OCI-LY3 (cell line): ENCODE results near the gene ADAMTS7.
"Not testable (repeated sequence)": the region's sequence is repeated elsewhere in the genome, so short reads cannot be mapped to it uniquely, and the experiment has no call there.

Source experiments
- EZH2phosphoT487 ChIP-seq: fragments of 200-600 bp; shearing (Covaris generic); IDR thresholded peaks from 2 replicates; pipeline ENCODE4 v1.6.1; 2018; ENCODE audit warnings: antibody characterized with exemption, mixed run types, low read depth
- TF ChIP-seq, protein P1 (sequence below): fragments of 200-600, 300-600 bp; sonication (generic); IDR thresholded peaks from 2 replicates; pipeline ENCODE4 v1.5.1; 2014; ENCODE audit warnings: antibody characterized with exemption, low read length, low read depth

GRCh38 chr15:78754637-78755280 lies 56.5 kb downstream of the ADAMTS7 start:
- TF ChIP-seq, protein P1, sequence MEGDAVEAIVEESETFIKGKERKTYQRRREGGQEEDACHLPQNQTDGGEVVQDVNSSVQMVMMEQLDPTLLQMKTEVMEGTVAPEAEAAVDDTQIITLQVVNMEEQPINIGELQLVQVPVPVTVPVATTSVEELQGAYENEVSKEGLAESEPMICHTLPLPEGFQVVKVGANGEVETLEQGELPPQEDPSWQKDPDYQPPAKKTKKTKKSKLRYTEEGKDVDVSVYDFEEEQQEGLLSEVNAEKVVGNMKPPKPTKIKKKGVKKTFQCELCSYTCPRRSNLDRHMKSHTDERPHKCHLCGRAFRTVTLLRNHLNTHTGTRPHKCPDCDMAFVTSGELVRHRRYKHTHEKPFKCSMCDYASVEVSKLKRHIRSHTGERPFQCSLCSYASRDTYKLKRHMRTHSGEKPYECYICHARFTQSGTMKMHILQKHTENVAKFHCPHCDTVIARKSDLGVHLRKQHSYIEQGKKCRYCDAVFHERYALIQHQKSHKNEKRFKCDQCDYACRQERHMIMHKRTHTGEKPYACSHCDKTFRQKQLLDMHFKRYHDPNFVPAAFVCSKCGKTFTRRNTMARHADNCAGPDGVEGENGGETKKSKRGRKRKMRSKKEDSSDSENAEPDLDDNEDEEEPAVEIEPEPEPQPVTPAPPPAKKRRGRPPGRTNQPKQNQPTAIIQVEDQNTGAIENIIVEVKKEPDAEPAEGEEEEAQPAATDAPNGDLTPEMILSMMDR: not testable (repeated sequence)
- TF ChIP-seq EZH2phosphoT487: not testable (repeated sequence)
